Type B pancreatic cell (in vitro differentiated cells): ENCODE results near the gene GBX2. TPM values are rescaled to one million over a fixed set of nuclear protein-coding genes. Genes with fewer than 3 reads are reported as not detected.
"Not testable (repeated sequence)": the region's sequence is repeated elsewhere in the genome, so short reads cannot be mapped to it uniquely, and the experiment has no call there.

Experiments
- DNase-seq: peaks from one replicate; pipeline ENCODE4 v3.0.0; 2021; ENCODE audit warnings: mixed read lengths; ENCODE audit not compliant: unreplicated experiment; ENCODE audit errors: extremely low spot score
- H3K27ac Mint-ChIP-seq: 2 replicates; pipeline ENCODE4 v1.8.0; 2021; ENCODE audit warnings: mild to moderate bottlenecking, mixed read lengths
- H3K27me3 Mint-ChIP-seq: 2 replicates; pipeline ENCODE4 v1.8.0; 2021; ENCODE audit warnings: mixed read lengths
- H3K36me3 Mint-ChIP-seq: 2 replicates; pipeline ENCODE4 v1.8.0; 2021; ENCODE audit warnings: mixed read lengths
- H3K4me1 Mint-ChIP-seq: one replicate; pipeline ENCODE4 v1.8.0; 2021; ENCODE audit warnings: mixed read lengths; ENCODE audit not compliant: unreplicated experiment
- H3K4me3 Mint-ChIP-seq: 2 replicates; pipeline ENCODE4 v1.8.0; 2021; ENCODE audit warnings: mild to moderate bottlenecking, mixed read lengths
- H3K9me3 Mint-ChIP-seq: 2 replicates; pipeline ENCODE4 v1.8.0; 2021; ENCODE audit warnings: mixed read lengths
- total RNA-seq: library from RNA; stranded (reverse); gene quantifications from 2 replicates; pipeline ENCODE4 v1.2.1, GENCODE V29; 2021; ENCODE audit warnings: low replicate concordance
- TF ChIP-seq, protein P1 (sequence below): fragments of 200-600 bp; sonication (generic); conservative IDR thresholded peaks from 2 replicates; pipeline ENCODE4 v1.5.0; 2021; ENCODE audit warnings: antibody characterized with exemption, mild to moderate bottlenecking

GBX2 gene
- total RNA-seq, 1 donor from 2014 or later = 2.1 TPM

DNA sequence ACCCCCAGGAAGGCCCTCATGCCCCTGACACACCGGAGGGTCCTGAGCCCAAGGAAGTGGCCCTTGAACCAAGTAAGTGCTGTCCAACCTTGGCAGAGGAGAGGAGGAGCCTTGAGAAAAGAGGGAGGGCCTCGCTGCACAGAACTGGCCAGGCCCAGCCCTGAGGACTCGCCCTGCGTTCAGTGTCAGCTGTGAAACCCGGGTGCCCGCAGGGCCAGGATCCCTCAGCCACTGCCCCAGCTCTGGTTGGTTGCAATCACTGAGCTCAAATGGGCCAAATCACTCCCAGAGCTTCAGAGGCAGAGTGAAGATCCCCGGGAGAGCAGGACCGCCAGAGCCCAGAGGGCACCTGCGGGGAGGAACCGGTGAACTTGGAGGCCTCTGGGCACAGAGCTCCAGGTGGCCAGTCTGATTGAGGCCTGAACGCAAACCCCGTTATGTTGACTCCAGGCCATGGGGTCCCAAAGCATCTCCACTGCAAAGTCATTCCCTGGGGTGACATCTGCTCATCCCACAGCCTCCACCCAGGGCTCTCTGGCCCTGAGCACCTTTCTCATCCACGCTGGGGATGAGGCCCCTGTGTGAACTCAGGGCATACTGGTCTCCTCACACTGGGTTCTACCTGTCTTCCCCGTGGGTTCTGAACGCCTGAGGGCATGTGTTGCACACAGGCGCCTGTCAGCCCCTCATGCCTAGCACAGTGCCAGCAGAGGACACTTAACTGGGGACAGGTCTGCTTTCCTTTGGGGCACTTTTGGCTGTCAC lies 11.9 kb downstream of the GBX2 start:
- H3K27me3 Mint-ChIP-seq = peaks cover 67% of the 10 kb centered on the region
- TF ChIP-seq, protein P1, sequence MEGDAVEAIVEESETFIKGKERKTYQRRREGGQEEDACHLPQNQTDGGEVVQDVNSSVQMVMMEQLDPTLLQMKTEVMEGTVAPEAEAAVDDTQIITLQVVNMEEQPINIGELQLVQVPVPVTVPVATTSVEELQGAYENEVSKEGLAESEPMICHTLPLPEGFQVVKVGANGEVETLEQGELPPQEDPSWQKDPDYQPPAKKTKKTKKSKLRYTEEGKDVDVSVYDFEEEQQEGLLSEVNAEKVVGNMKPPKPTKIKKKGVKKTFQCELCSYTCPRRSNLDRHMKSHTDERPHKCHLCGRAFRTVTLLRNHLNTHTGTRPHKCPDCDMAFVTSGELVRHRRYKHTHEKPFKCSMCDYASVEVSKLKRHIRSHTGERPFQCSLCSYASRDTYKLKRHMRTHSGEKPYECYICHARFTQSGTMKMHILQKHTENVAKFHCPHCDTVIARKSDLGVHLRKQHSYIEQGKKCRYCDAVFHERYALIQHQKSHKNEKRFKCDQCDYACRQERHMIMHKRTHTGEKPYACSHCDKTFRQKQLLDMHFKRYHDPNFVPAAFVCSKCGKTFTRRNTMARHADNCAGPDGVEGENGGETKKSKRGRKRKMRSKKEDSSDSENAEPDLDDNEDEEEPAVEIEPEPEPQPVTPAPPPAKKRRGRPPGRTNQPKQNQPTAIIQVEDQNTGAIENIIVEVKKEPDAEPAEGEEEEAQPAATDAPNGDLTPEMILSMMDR = no peak

DNA sequence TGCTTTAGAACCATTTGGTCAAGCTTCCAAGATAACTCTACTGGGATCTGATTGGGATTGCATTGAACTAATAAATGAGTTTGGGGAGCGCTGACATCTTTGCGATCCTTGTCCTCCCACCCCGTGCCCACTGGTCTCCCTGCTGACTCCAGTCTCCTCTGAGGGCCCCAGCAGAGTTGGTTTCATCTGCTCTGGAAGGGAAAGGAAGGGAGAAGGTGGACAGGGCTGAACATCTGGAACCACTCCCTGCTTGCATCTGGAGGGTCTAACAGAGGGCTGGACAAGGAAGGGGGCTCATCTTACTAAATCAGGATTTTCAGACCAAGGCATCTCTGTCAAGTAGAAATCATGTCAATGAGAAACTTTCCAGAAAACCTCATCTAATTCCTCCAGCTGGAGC lies 12.8 kb downstream of the GBX2 start:
- H3K27me3 Mint-ChIP-seq = peaks cover 66% of the 10 kb centered on the region
- no peak overlapping the region for H3K27ac Mint-ChIP-seq
- no peaks in the 10 kb centered on the region for H3K9me3 Mint-ChIP-seq
- DNase-seq = no peak
- TF ChIP-seq, protein P1 = no peak
- no peaks in the 10 kb centered on the region for H3K4me1 Mint-ChIP-seq
- no peaks in the 10 kb centered on the region for H3K36me3 Mint-ChIP-seq
- H3K4me3 Mint-ChIP-seq = no peak overlapping the region

More for the DNA sequence above, 11.9 kb downstream of the GBX2 start:
- H3K36me3 Mint-ChIP-seq = no peaks in the 10 kb centered on the region
- DNase-seq = no peak
- H3K27ac Mint-ChIP-seq = no peak overlapping the region
- no peaks in the 10 kb centered on the region for H3K4me1 Mint-ChIP-seq
- H3K9me3 Mint-ChIP-seq = no peaks in the 10 kb centered on the region
- H3K4me3 Mint-ChIP-seq = no peak overlapping the region

DNA sequence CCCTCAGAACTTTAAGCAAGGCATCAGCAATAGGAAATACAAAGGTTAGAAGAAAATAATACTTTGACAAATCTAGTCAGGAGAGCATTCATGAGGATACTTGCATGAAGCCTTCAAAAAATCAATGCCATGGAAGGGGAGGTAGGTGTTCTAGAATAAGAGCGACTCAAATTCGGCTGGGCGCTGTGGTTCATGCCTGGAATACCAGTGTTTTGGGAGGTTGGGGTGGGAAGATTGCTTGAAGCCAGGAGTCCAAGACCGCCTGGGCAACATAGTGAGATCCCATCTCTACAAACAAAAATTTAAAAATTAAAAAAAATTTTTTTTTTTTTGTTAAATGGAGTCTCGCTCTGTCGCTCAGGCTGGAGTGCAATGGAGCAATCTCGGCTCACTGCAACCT lies 21.8 kb downstream of the GBX2 start:
- TF ChIP-seq, protein P1 = no peak
- Mint-ChIP-seq H3K27ac (no peak overlapping the region), H3K4me3 (no peak overlapping the region), H3K4me1 (peaks cover 6% of the 10 kb centered on the region), H3K36me3 (peaks cover 3% of the 10 kb centered on the region), H3K27me3 (peaks cover 41% of the 10 kb centered on the region), H3K9me3 (no peaks in the 10 kb centered on the region)
- no peak for DNase-seq

DNA sequence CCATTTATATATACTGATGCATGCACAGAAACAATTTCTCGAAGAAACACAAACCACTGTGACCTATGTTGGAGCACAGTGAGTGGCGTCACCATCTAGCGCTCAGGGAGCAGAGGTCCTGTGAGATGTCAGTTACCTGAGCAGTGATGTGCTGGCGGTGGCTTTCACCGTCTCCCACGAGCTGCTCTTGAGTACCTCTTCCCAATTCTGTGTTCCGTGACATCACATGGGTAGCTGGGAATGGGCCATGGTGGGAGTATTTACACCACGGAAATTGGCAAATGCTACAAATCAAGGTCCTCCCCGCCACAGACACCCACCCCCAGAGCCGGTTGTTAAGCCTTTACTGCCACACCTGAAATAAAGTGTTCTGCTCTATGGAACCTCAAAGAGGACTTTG lies 24.4 kb downstream of the GBX2 start:
- no peak overlapping the region for H3K27ac Mint-ChIP-seq
- DNase-seq = no peak
- TF ChIP-seq, protein P1 = no peak
- peaks cover 33% of the 10 kb centered on the region for H3K27me3 Mint-ChIP-seq
- no peaks in the 10 kb centered on the region for H3K9me3 Mint-ChIP-seq
- peaks cover 3% of the 10 kb centered on the region for H3K36me3 Mint-ChIP-seq
- H3K4me3 Mint-ChIP-seq = no peak overlapping the region
- H3K4me1 Mint-ChIP-seq = peaks cover 6% of the 10 kb centered on the region

DNA sequence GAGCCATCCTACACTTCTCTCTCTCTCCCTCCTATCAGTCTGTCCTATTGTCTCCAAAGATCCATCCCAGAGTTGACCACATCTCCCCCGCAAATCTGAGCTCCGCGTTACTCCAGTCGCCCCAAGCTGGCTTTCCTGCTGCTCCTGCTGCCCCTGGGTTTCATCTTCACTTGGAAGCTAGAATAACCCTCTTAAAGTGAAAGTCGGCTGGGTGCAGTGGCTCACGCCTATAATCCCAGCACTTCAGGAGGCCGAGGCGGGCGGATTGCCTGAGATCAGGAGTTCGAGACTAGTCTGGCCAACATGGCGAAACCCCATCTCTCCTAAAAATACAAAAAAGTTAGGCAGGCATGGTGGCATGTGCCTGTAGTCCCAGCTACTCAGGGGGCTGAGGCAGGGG lies 26.6 kb downstream of the GBX2 start:
- not testable (repeated sequence) for H3K4me3 Mint-ChIP-seq, H3K9me3 Mint-ChIP-seq, DNase-seq, H3K4me1 Mint-ChIP-seq, H3K27ac Mint-ChIP-seq, H3K36me3 Mint-ChIP-seq
- peaks cover 33% of the 10 kb centered on the region for H3K27me3 Mint-ChIP-seq

DNA sequence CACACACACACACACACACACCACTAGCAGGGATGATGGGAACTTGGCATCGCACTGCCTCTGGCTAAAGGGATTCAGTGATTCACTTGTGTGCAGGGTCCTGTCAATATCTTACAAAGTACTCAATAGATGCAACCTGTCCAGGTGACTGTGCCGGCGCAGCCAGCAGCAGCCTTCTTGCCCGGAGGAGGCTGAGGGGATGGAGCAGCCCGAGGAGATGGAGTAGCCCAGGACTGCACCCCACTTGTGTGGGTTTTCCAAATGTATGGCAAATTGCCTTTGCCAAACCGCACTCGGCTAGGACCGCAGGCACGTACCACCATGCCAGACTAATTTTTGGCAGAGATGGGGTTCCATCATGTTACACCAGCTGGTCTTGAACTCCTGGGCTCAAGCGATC lies 31.1 kb downstream of the GBX2 start:
- DNase-seq = no peak
- Mint-ChIP-seq H3K27ac (no peak overlapping the region), H3K27me3 (peaks cover 4% of the 10 kb centered on the region), H3K9me3 (no peaks in the 10 kb centered on the region), H3K4me1 (no peaks in the 10 kb centered on the region), H3K36me3 (peaks cover 3% of the 10 kb centered on the region), H3K4me3 (no peak overlapping the region)
- TF ChIP-seq, protein P1 = no peak
